A673 (cell line): ENCODE results near the gene IFRD2. TPM values are rescaled to one million over a fixed set of nuclear protein-coding genes. Genes with fewer than 3 reads are reported as not detected.

Source experiments
- BruUV-seq: library from RNA; stranded (reverse); fragments of 400-500 nt; replicated peaks from 2 replicates; lab custom pipeline; 2021; lab: Mats Ljungman, UMichigan
- CTCF ChIA-PET: fragments of 300-600 bp; sonication (Branson Sonifier 250); formaldehyde crosslinking; loops from one replicate; lab custom pipeline; 2022; ENCODE audit warnings: antibody characterized with exemption; lab: Charles Lee
- POLR2A ChIA-PET: fragments of 300-600 bp; sonication (Branson Sonifier 250); formaldehyde crosslinking; loops from one replicate; lab custom pipeline; 2022; ENCODE audit warnings: antibody characterized with exemption; ENCODE audit not compliant: low non-redundant PET; lab: Charles Lee
- DNase-seq: peaks from one replicate; pipeline ENCODE4 v3.0.0-alpha.2; 2015; ENCODE audit warnings: low spot score
- H3K27ac ChIP-seq: fragments of 200-600 bp; sonication (generic); 2 replicates; pipeline ENCODE4 v1.5.1; 2016; ENCODE audit warnings: mixed run types, low read depth, mild to moderate bottlenecking, mixed read lengths, antibody characterized with exemption, low read length; ENCODE audit not compliant: poor library complexity, severe bottlenecking
- H3K27me3 ChIP-seq: fragments of 200-600 bp; sonication (generic); replicated peaks from 2 replicates; pipeline ENCODE4 v1.6.1; 2017; ENCODE audit warnings: mixed run types, low read depth, mild to moderate bottlenecking, mixed read lengths, antibody characterized with exemption, low read length; ENCODE audit not compliant: insufficient read depth, poor library complexity
- H3K36me3 ChIP-seq: fragments of 200-600 bp; sonication (generic); 2 replicates; pipeline ENCODE4 v1.6.1; 2016; ENCODE audit warnings: mixed run types, mild to moderate bottlenecking, mixed read lengths, antibody characterized with exemption, low read length; ENCODE audit not compliant: insufficient read depth, poor library complexity, severe bottlenecking
- H3K4me1 ChIP-seq: fragments of 200-600 bp; sonication (generic); 2 replicates; pipeline ENCODE4 v1.6.1; 2017; ENCODE audit warnings: mixed run types, mild to moderate bottlenecking, mixed read lengths, antibody characterized with exemption, low read length; ENCODE audit not compliant: insufficient read depth, poor library complexity, severe bottlenecking
- H3K4me3 ChIP-seq: fragments of 200-600 bp; sonication (generic); 2 replicates; pipeline ENCODE4 v1.5.1; 2016; ENCODE audit warnings: low read depth, mixed run types, mild to moderate bottlenecking, mixed read lengths, low read length; ENCODE audit not compliant: poor library complexity, severe bottlenecking
- H3K9me3 ChIP-seq: fragments of 200-600 bp; sonication (generic); 2 replicates; pipeline ENCODE4 v1.6.1; 2016; ENCODE audit warnings: mixed run types, low read depth, mild to moderate bottlenecking, mixed read lengths, antibody characterized with exemption, low read length; ENCODE audit not compliant: poor library complexity, severe bottlenecking
- EZH2 ChIP-seq: fragments of 200-600 bp; sonication (generic); IDR thresholded peaks from 2 replicates; pipeline ENCODE4 v1.6.1; 2017; ENCODE audit warnings: borderline replicate concordance, low read depth, mild to moderate bottlenecking, mixed read lengths, antibody characterized with exemption, low read length; ENCODE audit not compliant: poor library complexity, severe bottlenecking
- intact Hi-C: fragments of 100-400 bp; cut with micrococcal nuclease; formaldehyde crosslinking; loops from one replicate; pipeline ENCODE4 v1.10.0; 2022; ENCODE audit not compliant: unreplicated experiment
- total RNA-seq: library from RNA; stranded (reverse); gene quantifications from 2 replicates; pipeline ENCODE4 v1.2.3, GENCODE V29; 2021
- TF ChIP-seq, protein P1 (sequence below): fragments of 300-800, 200-600 bp; sonication (generic); conservative IDR thresholded peaks from 2 replicates; pipeline ENCODE4 v1.5.1; 2017; ENCODE audit warnings: low read depth, mild to moderate bottlenecking, antibody characterized with exemption, low read length, moderate library complexity, mixed read lengths

IFRD2 gene
- total RNA-seq, 1 experiment from 2014 or later: 77.4 TPM

DNA sequence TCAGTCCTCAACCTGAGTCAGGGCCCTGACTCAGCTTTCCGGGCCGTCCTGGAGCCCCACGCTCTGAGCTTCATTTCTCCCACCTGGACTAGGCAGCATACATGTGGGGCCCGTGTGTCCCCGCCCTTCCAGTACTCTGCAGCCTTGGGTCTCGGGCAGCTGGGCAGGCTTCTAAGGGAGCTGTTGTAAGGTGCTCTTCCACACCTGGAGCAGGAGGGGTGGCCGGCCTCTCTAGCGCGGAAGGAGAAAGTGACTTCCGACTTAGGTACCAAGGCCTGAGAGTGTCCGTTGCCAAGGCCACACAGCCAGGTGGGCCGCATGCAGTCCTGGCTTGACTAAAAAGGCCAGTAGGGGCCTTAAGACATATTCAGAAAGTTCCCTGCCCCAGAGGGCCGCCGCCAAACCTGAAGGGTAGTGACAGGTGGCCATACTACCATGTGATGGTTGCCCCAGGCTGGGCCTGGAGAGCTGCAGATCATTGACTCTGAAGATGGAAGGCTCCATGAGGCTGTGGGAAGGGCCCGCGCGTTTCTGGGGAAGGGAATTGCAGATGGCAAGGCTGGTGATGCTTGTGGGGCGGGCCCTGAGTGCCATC is 32.7 kb downstream of the IFRD2 start:
- ChIA-PET CTCF (interaction anchor here (0.7 kb wide), 1 partner anchor 29 kb away, joined by 3 read pairs; no protein-coding TSS in a partner anchor), POLR2A (interaction anchor here (0.6 kb wide), 1 partner anchor 180 kb away, joined by 7 read pairs; no protein-coding TSS in a partner anchor)
- TF ChIP-seq EZH2: no peak
- TF ChIP-seq, protein P1, sequence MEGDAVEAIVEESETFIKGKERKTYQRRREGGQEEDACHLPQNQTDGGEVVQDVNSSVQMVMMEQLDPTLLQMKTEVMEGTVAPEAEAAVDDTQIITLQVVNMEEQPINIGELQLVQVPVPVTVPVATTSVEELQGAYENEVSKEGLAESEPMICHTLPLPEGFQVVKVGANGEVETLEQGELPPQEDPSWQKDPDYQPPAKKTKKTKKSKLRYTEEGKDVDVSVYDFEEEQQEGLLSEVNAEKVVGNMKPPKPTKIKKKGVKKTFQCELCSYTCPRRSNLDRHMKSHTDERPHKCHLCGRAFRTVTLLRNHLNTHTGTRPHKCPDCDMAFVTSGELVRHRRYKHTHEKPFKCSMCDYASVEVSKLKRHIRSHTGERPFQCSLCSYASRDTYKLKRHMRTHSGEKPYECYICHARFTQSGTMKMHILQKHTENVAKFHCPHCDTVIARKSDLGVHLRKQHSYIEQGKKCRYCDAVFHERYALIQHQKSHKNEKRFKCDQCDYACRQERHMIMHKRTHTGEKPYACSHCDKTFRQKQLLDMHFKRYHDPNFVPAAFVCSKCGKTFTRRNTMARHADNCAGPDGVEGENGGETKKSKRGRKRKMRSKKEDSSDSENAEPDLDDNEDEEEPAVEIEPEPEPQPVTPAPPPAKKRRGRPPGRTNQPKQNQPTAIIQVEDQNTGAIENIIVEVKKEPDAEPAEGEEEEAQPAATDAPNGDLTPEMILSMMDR: no peak
- Histone ChIP-seq H3K27me3 (no peaks in the 10 kb centered on the region), H3K36me3 (peaks cover 15% of the 10 kb centered on the region), H3K4me1 (peaks cover 4% of the 10 kb centered on the region), H3K9me3 (no peaks in the 10 kb centered on the region), H3K27ac (peak overlapping the region; percentile 16), H3K4me3 (no peak overlapping the region)
- intact Hi-C loops: loop anchor here (10.0 kb wide), 1 partner anchor 135 kb away; no protein-coding TSS in a partner anchor
- no TSS peak for BruUV-seq
- no peak for DNase-seq

DNA sequence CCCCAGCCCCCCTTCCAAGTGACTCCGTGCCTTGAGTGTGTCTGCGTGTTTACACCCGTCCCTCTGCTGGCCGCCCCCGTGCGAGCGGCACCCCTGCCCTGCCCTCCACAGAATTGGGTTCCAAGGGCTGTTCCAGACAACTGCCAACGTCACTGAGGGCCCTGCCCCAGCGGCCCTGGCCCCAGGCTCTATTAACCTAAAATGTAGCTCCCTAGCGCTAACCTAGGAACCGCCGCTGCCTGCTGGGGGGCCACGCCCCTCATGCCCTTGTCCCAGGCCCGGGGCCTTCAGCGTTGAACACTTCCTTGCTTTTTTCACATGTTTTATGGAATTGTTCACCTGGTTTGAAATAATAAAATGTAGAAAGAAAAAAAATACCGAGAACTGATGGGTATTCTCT is 33.2 kb downstream of the IFRD2 start:
- Histone ChIP-seq H3K36me3 (peaks cover 15% of the 10 kb centered on the region), H3K4me3 (no peak overlapping the region), H3K9me3 (no peaks in the 10 kb centered on the region), H3K27me3 (no peaks in the 10 kb centered on the region), H3K4me1 (no peaks in the 10 kb centered on the region), H3K27ac (no peak overlapping the region)
- no peak for DNase-seq
- ChIA-PET POLR2A (interaction anchor here (0.6 kb wide), 2 partner anchors 29 to 179 kb away, joined by 5 to 7 read pairs; no protein-coding TSS in a partner anchor), CTCF (interaction anchor here (0.6 to 0.7 kb wide), 2 partner anchors 26 to 28 kb away, joined by 3 read pairs; no protein-coding TSS in a partner anchor)
- no TSS peak for BruUV-seq
- intact Hi-C loops: no loop called here
- TF ChIP-seq, protein P1: no peak
- TF ChIP-seq EZH2: no peak

DNA sequence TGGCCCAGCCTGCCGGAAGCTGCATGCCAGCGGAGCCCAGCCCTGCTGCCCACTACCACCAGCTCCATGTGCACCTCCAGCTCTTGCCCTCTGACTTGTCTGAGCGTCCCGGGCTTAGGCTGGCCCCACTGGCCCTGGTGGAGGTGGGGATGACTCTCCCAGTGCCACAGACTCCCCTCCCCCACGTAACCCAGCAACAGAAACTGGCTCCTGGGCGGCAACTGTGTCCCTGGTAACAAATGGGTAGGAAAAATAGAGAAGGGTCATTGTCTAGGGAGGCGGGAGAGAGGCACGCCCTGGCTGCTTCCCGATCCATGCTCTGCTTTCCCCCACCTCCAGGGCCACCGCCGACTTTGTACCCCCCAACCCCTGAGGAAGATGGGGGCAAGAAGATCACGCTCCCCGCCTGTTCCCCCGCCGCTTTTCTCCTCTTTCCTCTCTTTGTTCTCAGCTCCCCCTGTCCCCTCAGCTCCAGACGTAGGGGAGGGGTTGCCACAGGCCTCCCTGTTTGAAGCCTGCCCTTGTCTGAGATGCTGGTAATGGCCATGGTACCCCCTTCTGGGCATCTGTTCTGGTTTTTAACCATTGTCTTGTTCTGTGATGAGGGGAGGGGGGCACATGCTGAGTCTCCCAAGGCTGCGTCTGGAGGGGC is 34.1 kb downstream of the IFRD2 start:
- POLR2A ChIA-PET: interaction anchor here (0.6 kb wide), 1 partner anchor 28 kb away, joined by 5 read pairs; no protein-coding TSS in a partner anchor
- no peaks in the 10 kb centered on the region for H3K4me1 ChIP-seq
- DNase-seq: no peak
- H3K27me3 ChIP-seq: no peaks in the 10 kb centered on the region
- intact Hi-C loops: no loop called here
- H3K27ac ChIP-seq: no peak overlapping the region
- TF ChIP-seq EZH2: no peak
- TF ChIP-seq, protein P1: no peak
- peaks cover 15% of the 10 kb centered on the region for H3K36me3 ChIP-seq
- H3K4me3 ChIP-seq: no peak overlapping the region
- no TSS peak for BruUV-seq
- CTCF ChIA-PET: interaction anchor here (0.6 kb wide), 2 partner anchors 101 to 129 kb away, joined by 3 to 5 read pairs; no protein-coding TSS in a partner anchor
- no peaks in the 10 kb centered on the region for H3K9me3 ChIP-seq
